Activated T-cell treated with anti-CD3 and anti-CD28 coated beads for 1 hour (primary cell): ENCODE results near the gene SKOR1.

Experiments
- DNase-seq: peaks from one replicate; pipeline ENCODE4 v3.0.0-alpha.2; 2020; ENCODE audit warnings: low read depth

The SKOR1 gene

DNA sequence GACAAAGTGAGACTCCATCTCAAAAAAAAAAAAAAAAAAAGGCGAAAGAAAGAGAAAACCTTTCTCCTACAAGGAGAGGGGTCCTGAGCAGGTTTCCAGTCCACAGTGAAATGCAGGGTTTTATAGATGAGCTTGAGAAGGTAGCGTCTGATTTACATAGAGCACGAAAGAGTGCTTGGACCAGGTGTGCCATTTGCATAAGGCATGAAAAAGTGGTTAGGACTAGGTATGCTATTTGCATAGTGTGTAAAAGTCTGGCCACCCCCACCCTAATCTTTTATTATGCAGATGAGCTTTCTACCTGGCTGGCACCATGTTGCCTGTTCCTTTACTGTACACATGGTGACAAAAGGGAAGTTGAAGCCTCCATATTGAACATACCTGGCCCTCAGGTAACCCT is 28.1 kb downstream of the SKOR1 start:
- DNase-seq = no peak

DNA sequence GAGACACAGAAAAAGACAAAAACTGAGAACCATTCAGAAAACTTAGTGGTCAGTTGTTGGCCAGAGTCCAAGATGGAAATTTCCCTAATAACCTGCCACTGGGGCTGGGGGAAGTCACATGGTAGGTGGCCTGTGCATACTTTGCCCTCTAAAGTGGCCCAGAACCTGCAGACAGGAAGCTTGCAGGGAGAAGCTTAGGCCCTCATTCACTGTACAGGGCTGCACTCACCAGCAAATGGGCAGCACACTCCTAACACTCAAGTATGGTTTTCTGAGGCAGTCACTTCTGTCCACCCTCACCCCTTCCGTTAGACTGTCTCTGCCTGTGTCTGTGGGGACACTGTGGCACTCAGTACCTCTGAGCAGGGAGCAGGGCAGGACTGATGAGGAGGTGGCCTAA is 29.0 kb downstream of the SKOR1 start:
- no peak for DNase-seq

DNA sequence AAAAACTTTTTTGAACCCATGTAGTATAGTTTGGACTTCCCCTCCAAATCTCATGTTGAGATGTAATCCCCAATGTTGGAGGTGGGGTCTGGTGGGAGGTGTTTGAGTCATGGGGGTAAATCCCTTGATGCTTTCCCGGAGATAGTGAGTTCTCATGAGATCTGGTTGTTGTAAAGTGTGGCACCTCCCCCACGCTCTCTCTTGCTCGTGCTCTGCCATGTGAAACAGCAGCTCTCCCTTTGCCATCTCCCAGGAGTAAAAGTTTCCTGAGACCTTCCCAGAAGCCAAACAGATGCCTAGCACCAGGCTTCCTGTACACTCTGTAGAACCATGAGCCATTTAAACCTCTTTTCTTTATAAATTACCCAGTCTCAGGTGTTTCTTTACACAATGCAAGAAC is 30.5 kb downstream of the SKOR1 start:
- no peak for DNase-seq

DNA sequence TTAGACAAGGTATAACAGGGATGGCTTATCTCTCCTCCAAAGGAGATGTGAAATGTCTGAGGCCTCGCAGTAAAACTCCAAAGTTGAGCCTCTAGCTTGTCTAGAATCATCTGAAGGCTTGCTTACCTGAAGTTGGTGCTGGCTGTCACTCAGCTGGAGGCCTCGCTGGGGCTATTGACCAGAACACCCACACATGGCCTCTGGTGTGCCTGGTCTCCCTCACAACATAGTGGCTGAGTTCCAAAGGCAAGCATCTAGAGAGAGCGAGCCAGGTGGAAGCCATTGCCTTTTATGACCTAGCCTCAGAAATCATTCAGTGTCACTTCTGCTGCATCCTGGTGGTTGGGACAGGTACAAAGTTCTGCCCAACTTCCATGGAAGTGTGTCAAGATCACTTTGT is 31.9 kb downstream of the SKOR1 start:
- no peak for DNase-seq

GRCh38 chr15:67859331-67859946 is 34.1 kb downstream of the SKOR1 start:
- DNase-seq = no peak

DNA sequence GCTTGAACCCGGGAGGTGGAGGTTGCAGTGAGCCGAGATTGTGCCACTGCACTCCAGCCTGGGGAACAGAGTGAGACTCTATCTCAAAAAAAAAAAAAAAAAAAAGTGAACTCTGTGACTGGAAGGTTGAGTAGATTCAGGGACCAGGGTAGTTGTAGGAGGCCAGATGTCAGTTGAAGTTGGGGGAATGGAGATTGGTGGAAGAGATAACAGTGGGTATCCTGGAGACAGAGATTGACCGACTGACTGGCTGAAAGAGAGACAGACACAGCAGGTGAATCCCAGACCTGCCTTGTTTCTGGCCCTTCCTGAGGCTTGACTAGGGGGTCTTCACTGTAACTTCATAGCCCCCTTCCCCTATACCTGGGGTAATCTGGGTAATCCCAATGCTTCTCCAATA is 36.7 kb downstream of the SKOR1 start:
- DNase-seq = no peak

- no peak for DNase-seq
Observed at GRCh38 chr15:67862750-67863441, 37.6 kb downstream of the SKOR1 start.

- peak; percentile 61 for DNase-seq
Observed at GRCh38 chr15:67863442-67863987, 38.2 kb downstream of the SKOR1 start.

GRCh38 chr15:67865331-67865730 is 40.0 kb downstream of the SKOR1 start:
- DNase-seq = no peak

DNA sequence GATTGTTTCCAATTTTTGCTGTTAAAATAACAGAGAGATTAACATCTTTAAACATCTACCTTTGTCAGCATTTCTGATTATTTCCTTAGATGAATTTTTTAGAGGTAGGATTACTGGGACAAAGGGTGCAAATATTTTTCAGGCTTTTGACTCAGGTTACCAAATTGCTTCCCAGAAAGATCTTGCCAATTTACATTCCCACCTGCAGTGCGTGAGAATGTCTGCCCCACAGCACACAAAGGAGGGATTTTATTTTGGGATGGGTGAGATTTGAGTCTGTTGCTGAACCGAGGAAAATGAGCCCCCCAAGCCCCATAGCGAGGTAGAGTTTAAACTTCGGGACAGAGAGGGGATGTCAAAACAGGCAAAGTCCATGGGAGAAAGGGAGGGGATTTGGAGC is 40.5 kb downstream of the SKOR1 start:
- no peak for DNase-seq

DNA sequence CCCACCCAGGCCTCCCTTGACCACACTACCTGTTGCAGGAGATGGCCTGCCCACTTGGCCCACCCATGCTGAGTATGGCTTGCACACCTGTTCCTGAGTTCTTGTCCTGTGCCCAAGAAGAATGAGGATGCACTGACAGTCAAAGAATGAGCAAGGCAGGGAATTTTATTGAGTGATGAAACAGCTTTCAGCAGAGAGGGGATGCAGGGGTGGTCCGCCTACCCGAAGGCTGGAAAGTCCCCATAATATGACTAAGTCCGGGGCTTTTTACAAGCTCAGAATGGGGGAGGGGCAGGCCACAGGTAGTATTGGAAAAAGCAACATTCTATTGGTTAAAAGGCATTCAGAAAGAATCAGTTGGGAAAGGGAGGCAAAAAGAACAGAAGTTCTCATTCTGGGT is 44.4 kb downstream of the SKOR1 start:
- DNase-seq = no peak

DNA sequence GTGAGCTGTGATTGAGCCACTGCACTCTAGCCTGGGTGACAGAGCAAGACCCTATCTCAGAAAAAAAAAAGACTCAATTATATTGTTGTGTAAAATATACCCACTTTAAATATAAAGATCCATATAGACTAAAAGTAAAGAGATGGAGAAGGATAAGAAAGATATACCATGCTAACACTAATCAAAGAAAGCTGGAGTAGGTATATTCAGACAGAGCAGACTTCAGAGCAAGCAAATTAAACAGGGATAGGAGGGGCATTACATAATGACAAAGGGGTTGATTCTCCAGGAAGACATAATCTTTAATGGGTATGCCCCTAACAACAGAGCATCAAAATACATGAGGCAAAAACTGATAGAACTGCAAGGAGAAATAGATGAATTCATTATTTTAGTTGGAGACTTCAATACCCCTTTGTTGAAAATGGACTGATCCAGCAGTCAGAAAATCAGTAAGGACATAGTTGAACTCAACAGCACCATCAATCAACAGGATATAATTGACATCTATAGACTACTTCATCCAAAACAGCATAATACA is 45.6 kb downstream of the SKOR1 start:
- no peak for DNase-seq

GRCh38 chr15:67873777-67874176 is 48.5 kb downstream of the SKOR1 start:
- DNase-seq = no peak

GRCh38 chr15:67878712-67879206 is 53.5 kb downstream of the SKOR1 start:
- no peak for DNase-seq

- no peak for DNase-seq
Observed at GRCh38 chr15:67879440-67880129, 54.3 kb downstream of the SKOR1 start.

- no peak for DNase-seq
Observed at GRCh38 chr15:67880651-67881182, 55.4 kb downstream of the SKOR1 start.

DNA sequence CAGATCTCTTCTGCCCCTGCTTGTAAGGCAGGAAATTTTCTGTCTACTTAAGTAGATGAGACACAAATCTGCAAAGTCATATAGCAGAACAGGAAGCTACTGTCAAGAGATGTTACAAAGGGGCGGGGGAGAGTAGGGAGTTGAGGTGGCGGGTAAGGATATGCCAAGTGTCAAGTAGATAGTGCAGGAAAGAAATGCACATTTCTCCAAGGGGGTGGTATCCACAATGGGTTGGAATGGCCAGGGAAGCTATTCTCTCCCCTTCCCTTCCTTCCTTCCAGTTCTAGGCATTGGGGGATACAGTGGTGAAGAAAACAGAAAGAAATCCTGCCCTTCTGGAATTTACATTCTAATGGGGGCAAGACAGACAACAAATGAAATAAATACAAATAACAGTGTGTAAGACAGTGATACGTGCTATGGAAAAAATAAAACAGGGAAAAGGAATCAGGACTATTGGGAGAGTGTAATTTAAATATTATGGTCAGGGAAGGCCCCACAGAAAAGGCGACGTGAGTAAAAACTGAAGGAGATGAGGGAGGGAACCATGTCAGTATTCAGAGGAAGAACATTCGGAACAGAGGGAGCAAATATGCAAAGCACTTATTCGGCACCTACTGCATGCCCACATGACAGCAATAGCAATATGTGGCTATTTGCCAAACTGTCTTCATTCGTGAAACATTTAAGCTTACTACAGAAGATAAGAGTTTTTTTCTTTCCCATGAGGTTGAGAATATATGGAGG is 57.4 kb downstream of the SKOR1 start:
- DNase-seq = no peak

GRCh38 chr15:67883234-67883773 is 58.0 kb downstream of the SKOR1 start:
- no peak for DNase-seq

- DNase-seq = no peak
Observed at GRCh38 chr15:67884009-67884408, 58.7 kb downstream of the SKOR1 start.
